ENCODE results near the gene NRXN3.

Gene NRXN3

DNA sequence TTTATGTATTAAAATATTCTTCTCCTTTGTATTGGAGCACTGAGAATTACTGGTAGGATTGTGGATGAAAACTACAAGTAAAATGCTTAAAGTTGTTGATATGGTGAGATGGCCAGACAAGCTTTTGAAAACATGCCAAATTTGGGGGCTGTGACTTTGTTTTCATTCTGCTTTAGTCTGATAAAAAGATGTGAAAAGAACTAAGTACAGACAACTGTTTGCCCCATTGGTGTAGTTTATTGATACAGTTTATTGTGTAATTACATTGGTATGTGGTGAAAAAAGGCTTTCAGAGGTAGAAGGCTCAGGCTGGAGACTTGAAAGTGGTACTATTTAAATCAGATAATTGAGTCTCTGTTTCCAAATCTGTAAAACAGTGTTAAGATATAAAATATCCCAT is 1294.3 kb downstream of the NRXN3 start:
- Histone ChIP-seq H3K4me3 (no peak overlapping the region), H3K27ac (no peak overlapping the region)
- TF ChIP-seq CTCF (IDR thresholded peaks at IDR 0.05), result no peak
- no peak for DNase-seq (ENCODE audit: low spot score)

DNA sequence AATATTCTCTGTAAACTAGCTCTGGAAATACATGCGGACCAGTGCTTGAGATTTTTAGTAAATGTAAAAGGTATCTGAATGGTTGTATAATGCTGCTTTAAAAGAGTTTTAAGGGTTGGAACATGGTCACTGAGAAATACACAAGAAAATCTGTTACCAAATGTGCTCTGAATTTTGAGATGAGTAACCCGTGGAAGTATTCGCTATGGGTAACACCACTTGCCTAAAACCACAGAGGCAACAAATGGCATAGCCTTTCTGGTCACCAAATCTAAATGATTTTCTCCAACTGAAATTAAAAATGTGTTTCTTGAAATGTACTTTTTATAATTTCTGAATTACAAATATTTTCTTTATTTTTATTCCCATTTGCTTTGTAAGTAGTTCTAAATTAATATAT is 1295.5 kb downstream of the NRXN3 start:
- Histone ChIP-seq H3K27ac (no peak overlapping the region), H3K4me3 (no peak overlapping the region)
- no peak for TF ChIP-seq CTCF (IDR thresholded peaks at IDR 0.05)
- DNase-seq (ENCODE audit: low spot score), result no peak

DNA sequence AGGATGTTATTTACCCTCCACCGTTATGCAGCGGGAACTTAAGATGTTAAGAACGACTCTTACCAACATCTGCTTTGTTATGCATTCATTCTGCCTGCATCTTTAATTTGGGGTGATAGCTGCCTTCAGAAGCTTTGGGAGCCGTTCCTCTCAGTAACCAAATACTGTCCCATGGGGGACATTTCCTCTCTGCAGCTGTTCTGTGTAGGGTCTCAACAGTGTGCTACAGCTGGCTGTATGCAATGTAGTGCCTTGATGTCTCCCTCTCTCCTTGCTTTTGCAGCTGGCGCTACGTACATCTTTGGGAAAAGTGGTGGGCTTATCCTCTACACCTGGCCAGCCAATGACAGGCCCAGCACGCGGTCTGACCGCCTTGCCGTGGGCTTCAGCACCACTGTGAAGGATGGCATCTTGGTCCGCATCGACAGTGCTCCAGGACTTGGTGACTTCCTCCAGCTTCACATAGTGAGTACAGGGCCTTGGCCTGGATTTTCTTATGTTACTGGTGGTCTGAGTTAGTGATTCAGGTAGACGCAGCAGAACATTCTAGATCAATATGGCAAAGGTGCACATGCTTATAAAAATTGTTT is 1296.9 kb downstream of the NRXN3 start:
- TF ChIP-seq CTCF (IDR thresholded peaks at IDR 0.05), result no peak
- no peak overlapping the region for H3K4me3 ChIP-seq
- DNase-seq (ENCODE audit: low spot score), result no peak
- H3K27ac ChIP-seq, result no peak overlapping the region

- no peak for TF ChIP-seq CTCF (IDR thresholded peaks at IDR 0.05)
- no peak overlapping the region for H3K27ac ChIP-seq
- no peak overlapping the region for H3K4me3 ChIP-seq
- DNase-seq (ENCODE audit: low spot score), result no peak
These were observed 1297.7 kb downstream of the NRXN3 start for GRCh38 chr14:79467835-79468234.

DNA sequence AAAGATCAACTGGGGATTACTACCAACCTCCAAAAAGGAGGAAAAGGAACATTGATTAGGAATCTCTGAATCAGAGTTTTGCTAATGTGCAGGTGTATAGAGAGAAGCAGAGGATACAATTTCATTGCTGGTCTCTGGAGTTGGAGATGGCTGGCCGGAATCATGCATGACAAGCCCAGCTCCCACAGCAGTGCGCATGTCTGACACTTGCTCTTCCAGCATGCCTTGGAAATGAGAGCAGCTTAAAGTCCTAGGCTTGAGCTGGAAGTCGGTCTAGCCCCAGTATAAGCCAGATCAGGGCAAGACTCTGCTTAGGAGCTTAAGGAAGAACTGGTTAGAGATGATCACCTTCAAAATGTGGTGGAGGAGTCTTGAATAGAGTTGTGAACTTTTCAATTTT is 1298.3 kb downstream of the NRXN3 start:
- DNase-seq (ENCODE audit: low spot score), result no peak
- no peak overlapping the region for H3K27ac ChIP-seq
- TF ChIP-seq CTCF (IDR thresholded peaks at IDR 0.05), result no peak
- H3K4me3 ChIP-seq, result no peak overlapping the region

GRCh38 chr14:79473651-79474050 is 1303.5 kb downstream of the NRXN3 start:
- Histone ChIP-seq H3K4me3 (no peak overlapping the region), H3K27ac (no peak overlapping the region)
- TF ChIP-seq CTCF (IDR thresholded peaks at IDR 0.05), result no peak
- no peak for DNase-seq (ENCODE audit: low spot score)

GRCh38 chr14:79475887-79476532 is 1305.8 kb downstream of the NRXN3 start:
- TF ChIP-seq CTCF (IDR thresholded peaks at IDR 0.05), result no peak
- no peak for DNase-seq (ENCODE audit: low spot score)

More at GRCh38 chr14:79475887-79476532, 1305.8 kb downstream of the NRXN3 start:
- no peak overlapping the region for H3K4me3 ChIP-seq
- H3K27ac ChIP-seq, result no peak overlapping the region

Data from coronary artery (tissue), 2 donors.